Measurements from ENCODE around the gene LDLRAD4. TPM values are rescaled to one million over a fixed set of nuclear protein-coding genes. Genes with fewer than 3 reads are reported as not detected.

LDLRAD4 gene
- total and polyA plus RNA-seq, 2 donors (not counting 1 experiment from before 2014, with no cell fraction given): 13.9 to 35.7 TPM

DNA sequence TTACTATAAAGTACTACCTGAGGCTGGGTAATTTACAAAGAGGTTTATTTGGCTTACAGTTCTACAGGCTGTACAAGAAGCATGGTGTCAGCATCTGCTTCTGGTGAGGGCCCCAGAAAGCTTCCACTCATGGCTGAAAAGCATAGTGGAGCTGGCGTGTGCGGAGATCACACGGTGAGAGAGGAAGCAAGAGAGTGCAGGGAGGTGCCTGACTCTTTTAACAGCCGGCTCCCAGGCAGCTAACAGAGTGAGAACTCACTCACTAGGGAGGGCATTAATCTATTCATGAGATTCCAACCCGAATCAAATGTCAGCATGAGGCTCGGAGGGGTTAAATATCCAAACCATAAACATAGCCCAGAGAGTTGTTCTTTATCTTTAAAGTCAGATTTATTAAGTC is 117.3 kb downstream of the LDLRAD4 start:
- Histone ChIP-seq H3K27me3 (replicated peaks in 1 of 4; ENCODE audit: control extremely low read depth in 1 of 4, control insufficient read depth in 3 of 4, insufficient read depth in 4 of 4, low read length in 3 of 4) (peaks cover 0 to 3% (median 0%) of the 10 kb centered on the region in 4 experiments), H3K27ac (ENCODE audit: low read length in 2 of 2) (no peak overlapping the region), H3K4me1 (ENCODE audit: control insufficient read depth in 2 of 2, insufficient read depth in 2 of 2, low read length in 2 of 2) (no peaks in the 10 kb centered on the region), H3K36me3 (replicated peaks in 1 of 2; ENCODE audit: control extremely low read depth in 1 of 2, control insufficient read depth in 1 of 2, extremely low read depth in 1 of 2, insufficient read depth in 2 of 2, low read length in 1 of 2) (no peaks in the 10 kb centered on the region), H2AFZ (ENCODE audit: insufficient read depth, low read depth, low read length, poor library complexity, severe bottlenecking) (no peak overlapping the region), H3K4me2 (replicated peaks; ENCODE audit: low read depth, low read length, poor library complexity, severe bottlenecking) (no peak overlapping the region), H3K4me3 (ENCODE audit: control extremely low read depth in 1 of 5, extremely low read depth in 1 of 5, insufficient read depth in 1 of 5, low read depth in 2 of 5, low read length in 4 of 5) (no peak overlapping the region), H3K9me3 (ENCODE audit: control extremely low read depth in 1 of 3, control insufficient read depth in 2 of 3, insufficient read depth in 1 of 3, low read length in 2 of 3) (peaks cover 0 to 4% (median 2%) of the 10 kb centered on the region in 3 donors), H3K79me2 (ENCODE audit: control insufficient read depth, insufficient read depth, low read length) (no peaks in the 10 kb centered on the region), H3K9ac (ENCODE audit: low read length) (no peak overlapping the region), H4K20me1 (ENCODE audit: control insufficient read depth, insufficient read depth, low read length, poor library complexity, severe bottlenecking) (no peaks in the 10 kb centered on the region)
- ChIA-PET CTCF (no interaction called here), POLR2A (no interaction called here)
- ATAC-seq (ENCODE audit: low read depth) (no peak), DNase-seq (no peak)
- intact Hi-C loops (cut with micrococcal nuclease): no loop called here
- WGBS (ENCODE audit: insufficient coverage): 93% methylated on average over 4 of the region's 6 CpGs
- Mint-ChIP-seq H3K27ac (no peak overlapping the region), H3K4me3 (no peak overlapping the region), H3K4me1 (no peaks in the 10 kb centered on the region), H3K9me3 (ENCODE audit: insufficient read depth) (peaks cover 3% of the 10 kb centered on the region), H3K27me3 (peaks cover 10% of the 10 kb centered on the region)
- TF ChIP-seq, protein P1, sequence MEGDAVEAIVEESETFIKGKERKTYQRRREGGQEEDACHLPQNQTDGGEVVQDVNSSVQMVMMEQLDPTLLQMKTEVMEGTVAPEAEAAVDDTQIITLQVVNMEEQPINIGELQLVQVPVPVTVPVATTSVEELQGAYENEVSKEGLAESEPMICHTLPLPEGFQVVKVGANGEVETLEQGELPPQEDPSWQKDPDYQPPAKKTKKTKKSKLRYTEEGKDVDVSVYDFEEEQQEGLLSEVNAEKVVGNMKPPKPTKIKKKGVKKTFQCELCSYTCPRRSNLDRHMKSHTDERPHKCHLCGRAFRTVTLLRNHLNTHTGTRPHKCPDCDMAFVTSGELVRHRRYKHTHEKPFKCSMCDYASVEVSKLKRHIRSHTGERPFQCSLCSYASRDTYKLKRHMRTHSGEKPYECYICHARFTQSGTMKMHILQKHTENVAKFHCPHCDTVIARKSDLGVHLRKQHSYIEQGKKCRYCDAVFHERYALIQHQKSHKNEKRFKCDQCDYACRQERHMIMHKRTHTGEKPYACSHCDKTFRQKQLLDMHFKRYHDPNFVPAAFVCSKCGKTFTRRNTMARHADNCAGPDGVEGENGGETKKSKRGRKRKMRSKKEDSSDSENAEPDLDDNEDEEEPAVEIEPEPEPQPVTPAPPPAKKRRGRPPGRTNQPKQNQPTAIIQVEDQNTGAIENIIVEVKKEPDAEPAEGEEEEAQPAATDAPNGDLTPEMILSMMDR (IDR thresholded peaks at IDR 0.05): no peak
- no peak for TF ChIP-seq EZH2 (IDR thresholded peaks at IDR 0.05; ENCODE audit: borderline replicate concordance, insufficient read depth, low read depth, low read length, poor library complexity, severe bottlenecking)

DNA sequence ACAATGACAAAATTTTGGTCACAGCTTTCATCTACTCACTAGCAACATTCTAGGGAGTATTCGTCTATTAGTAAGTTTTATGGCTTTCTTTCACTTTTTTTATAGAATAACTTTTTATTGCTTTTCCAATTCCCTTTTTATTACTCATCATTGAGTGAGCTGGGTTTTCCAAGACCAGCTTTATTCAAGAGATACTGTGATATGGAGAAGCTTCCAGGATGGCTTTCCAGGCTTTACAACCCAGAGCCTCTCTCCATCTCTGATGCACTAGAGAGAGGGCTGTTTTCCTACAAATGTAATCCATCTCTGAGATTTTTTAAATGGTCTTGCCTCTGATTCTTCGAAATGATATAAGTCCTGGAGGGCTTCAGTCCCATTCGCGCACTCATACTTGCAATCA is 118.3 kb downstream of the LDLRAD4 start:
- intact Hi-C loops (cut with micrococcal nuclease): no loop called here
- H3K4me3 ChIP-seq (ENCODE audit: control extremely low read depth in 1 of 5, extremely low read depth in 1 of 5, insufficient read depth in 1 of 5, low read depth in 2 of 5, low read length in 4 of 5): no peak overlapping the region
- H4K20me1 ChIP-seq (ENCODE audit: control insufficient read depth, insufficient read depth, low read length, poor library complexity, severe bottlenecking): no peaks in the 10 kb centered on the region
- H2AFZ ChIP-seq (ENCODE audit: insufficient read depth, low read depth, low read length, poor library complexity, severe bottlenecking): no peak overlapping the region
- no peaks in the 10 kb centered on the region for H3K36me3 ChIP-seq (replicated peaks in 1 of 2; ENCODE audit: control extremely low read depth in 1 of 2, control insufficient read depth in 1 of 2, extremely low read depth in 1 of 2, insufficient read depth in 2 of 2, low read length in 1 of 2)
- peaks cover 2 to 6% (median 4%) of the 10 kb centered on the region in 3 donors for H3K9me3 ChIP-seq (ENCODE audit: control extremely low read depth in 1 of 3, control insufficient read depth in 2 of 3, insufficient read depth in 1 of 3, low read length in 2 of 3)
- H3K79me2 ChIP-seq (ENCODE audit: control insufficient read depth, insufficient read depth, low read length): no peaks in the 10 kb centered on the region
- Mint-ChIP-seq H3K4me3 (no peak overlapping the region), H3K27me3 (peaks cover 13% of the 10 kb centered on the region), H3K4me1 (no peaks in the 10 kb centered on the region), H3K27ac (no peak overlapping the region), H3K9me3 (ENCODE audit: insufficient read depth) (peaks cover 6% of the 10 kb centered on the region)
- H3K9ac ChIP-seq (ENCODE audit: low read length): no peak overlapping the region
- H3K4me2 ChIP-seq (replicated peaks; ENCODE audit: low read depth, low read length, poor library complexity, severe bottlenecking): no peak overlapping the region
- ATAC-seq (ENCODE audit: low read depth) (no peak), DNase-seq (no peak)
- no peak overlapping the region for H3K27ac ChIP-seq (ENCODE audit: low read length in 2 of 2)
- CTCF ChIA-PET: no interaction called here
- peaks cover 0 to 3% (median 0%) of the 10 kb centered on the region in 4 experiments for H3K27me3 ChIP-seq (replicated peaks in 1 of 4; ENCODE audit: control extremely low read depth in 1 of 4, control insufficient read depth in 3 of 4, insufficient read depth in 4 of 4, low read length in 3 of 4)
- no peaks in the 10 kb centered on the region for H3K4me1 ChIP-seq (ENCODE audit: control insufficient read depth in 2 of 2, insufficient read depth in 2 of 2, low read length in 2 of 2)
- 92% methylated on average over 3 of the region's 4 CpGs for WGBS (ENCODE audit: insufficient coverage)
- POLR2A ChIA-PET: no interaction called here
- TF ChIP-seq, protein P1 (IDR thresholded peaks at IDR 0.05): no peak
- no peak for TF ChIP-seq EZH2 (IDR thresholded peaks at IDR 0.05; ENCODE audit: borderline replicate concordance, insufficient read depth, low read depth, low read length, poor library complexity, severe bottlenecking)
